GM06990 (cell line): ENCODE results near the gene ARMC10.
"Not testable (repeated sequence)": the region's sequence is repeated elsewhere in the genome, so short reads cannot be mapped to it uniquely, and the experiment has no call there.

Experiments used
- DNase-seq: peaks from one replicate; pipeline ENCODE4 v3.0.0-alpha.2; 2011; ENCODE audit not compliant: insufficient read length; ENCODE audit errors: extremely low read depth
- H3K27me3 ChIP-seq: replicated peaks from 2 replicates; pipeline ENCODE4 v1.6.0; 2011; ENCODE audit warnings: low read length; ENCODE audit not compliant: control insufficient read depth, insufficient read depth
- H3K36me3 ChIP-seq: 2 replicates; pipeline ENCODE4 v1.5.1; 2011; ENCODE audit warnings: low read length; ENCODE audit not compliant: control insufficient read depth, insufficient read depth
- H3K4me3 ChIP-seq: replicated peaks from 2 replicates; pipeline ENCODE4 v1.5.1; 2011; ENCODE audit warnings: low read depth, mild to moderate bottlenecking, control low read depth, low read length
- TF ChIP-seq, protein P1 (sequence below): IDR thresholded peaks from 2 replicates; pipeline ENCODE4 v1.5.1; 2011; ENCODE audit warnings: low read length, control low read depth, mild to moderate bottlenecking, inconsistent platforms; ENCODE audit not compliant: insufficient read depth, poor library complexity, severe bottlenecking

The ARMC10 gene

DNA sequence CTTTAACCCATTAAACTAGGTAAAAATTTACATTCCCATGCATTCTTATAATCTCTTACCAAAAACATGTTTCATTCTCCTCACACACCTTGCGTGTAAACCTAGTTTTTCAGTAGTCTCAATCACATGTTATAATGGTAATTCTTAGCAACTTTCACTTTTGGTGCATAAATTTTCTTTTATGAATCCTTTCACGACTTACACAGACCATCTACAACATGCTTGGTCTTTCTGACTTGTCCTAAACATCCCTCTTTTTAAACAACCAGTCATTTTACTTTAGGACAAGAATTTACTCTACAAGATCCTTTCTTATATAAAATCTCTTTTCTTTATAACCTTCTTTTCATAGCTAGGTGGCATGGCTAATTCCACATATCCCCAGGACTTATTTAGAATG lies 26.1 kb upstream of the ARMC10 start:
- no peak for DNase-seq

DNA sequence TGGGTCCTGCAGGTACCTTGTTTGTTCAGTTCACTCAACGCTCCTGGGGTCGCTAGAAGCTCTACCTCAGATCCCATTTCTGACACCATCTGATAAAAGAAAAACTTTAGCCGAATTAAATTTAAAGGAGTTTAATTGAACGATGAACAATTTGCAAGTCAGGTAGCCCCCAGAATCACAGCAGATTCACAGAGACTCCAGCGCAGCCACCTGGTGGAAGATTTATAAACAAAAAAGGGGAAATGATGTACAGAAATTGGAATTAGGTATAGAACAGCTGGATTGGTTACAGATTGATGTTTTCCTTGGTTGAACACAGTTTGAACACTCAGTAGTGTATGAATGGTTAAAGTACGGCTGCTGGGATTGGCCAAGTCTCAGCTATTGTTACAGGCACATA lies 23.4 kb upstream of the ARMC10 start:
- DNase-seq: no peak
- Histone ChIP-seq H3K4me3 (no peak overlapping the region), H3K36me3 (no peaks in the 10 kb centered on the region), H3K27me3 (no peaks in the 10 kb centered on the region)
- TF ChIP-seq, protein P1, sequence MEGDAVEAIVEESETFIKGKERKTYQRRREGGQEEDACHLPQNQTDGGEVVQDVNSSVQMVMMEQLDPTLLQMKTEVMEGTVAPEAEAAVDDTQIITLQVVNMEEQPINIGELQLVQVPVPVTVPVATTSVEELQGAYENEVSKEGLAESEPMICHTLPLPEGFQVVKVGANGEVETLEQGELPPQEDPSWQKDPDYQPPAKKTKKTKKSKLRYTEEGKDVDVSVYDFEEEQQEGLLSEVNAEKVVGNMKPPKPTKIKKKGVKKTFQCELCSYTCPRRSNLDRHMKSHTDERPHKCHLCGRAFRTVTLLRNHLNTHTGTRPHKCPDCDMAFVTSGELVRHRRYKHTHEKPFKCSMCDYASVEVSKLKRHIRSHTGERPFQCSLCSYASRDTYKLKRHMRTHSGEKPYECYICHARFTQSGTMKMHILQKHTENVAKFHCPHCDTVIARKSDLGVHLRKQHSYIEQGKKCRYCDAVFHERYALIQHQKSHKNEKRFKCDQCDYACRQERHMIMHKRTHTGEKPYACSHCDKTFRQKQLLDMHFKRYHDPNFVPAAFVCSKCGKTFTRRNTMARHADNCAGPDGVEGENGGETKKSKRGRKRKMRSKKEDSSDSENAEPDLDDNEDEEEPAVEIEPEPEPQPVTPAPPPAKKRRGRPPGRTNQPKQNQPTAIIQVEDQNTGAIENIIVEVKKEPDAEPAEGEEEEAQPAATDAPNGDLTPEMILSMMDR: no peak

More for the DNA sequence above, 26.1 kb upstream of the ARMC10 start:
- Histone ChIP-seq H3K4me3 (no peak overlapping the region), H3K27me3 (no peaks in the 10 kb centered on the region), H3K36me3 (no peaks in the 10 kb centered on the region)
- TF ChIP-seq, protein P1: no peak

DNA sequence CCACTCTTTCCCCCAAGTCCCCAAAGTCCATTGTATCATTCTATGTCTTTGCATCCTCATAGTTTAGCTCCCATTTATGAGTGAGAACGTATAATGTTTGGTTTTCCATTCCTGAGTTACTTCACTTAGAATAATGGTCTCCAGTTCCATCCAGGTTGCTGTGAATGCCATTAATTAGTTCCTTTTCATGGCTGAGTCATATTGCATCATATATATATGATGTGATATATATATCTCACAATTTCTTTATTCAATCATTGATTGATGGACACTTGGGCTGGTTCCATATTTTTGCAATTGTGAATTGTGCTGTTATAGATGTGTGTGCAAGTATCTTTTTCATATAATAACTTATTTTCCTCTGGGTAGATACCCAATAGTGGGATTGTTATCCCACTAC lies 18.9 kb upstream of the ARMC10 start:
- DNase-seq, H3K36me3 ChIP-seq, H3K27me3 ChIP-seq, H3K4me3 ChIP-seq: not testable (repeated sequence)

DNA sequence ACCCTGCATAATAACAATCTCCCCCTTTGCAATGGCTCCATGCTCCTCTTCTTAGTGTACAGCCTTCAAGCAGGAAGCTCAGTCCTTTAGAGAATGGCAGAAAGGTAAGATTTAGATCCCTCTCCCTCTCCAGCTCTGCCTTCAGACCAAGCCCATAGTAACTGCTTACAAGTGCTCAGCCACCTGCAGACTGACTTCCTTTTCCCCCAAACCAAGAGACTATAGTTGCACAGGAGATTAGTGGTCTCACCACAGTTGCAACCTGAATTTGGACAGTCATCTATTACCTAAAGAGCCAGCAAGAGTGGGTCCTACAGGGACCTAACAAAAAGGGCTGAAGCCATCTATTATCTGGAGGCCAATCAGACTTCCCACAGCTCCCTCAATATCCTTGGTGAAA lies 16.8 kb upstream of the ARMC10 start:
- no peak for DNase-seq
- Histone ChIP-seq H3K4me3 (no peak overlapping the region), H3K36me3 (no peaks in the 10 kb centered on the region), H3K27me3 (no peaks in the 10 kb centered on the region)
- TF ChIP-seq, protein P1: no peak

DNA sequence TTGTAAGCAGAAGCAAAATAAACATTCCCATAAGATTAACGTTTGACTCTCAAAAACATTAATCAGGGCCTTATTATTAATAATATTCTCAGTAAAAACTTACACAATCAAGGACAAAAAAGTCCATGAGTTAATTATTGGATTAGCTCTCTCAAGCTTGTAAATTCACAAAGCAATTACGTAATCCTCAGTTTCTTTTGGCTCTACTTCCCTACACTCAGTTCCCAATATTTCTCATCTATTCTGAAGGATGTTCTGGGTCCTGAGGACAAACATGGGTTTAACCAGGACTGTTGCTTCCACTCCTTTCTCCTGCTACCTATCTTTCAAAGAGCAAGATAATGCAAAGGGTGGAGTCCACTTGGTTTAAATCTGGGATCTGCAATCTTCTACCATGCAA lies 15.5 kb upstream of the ARMC10 start:
- TF ChIP-seq, protein P1: no peak
- DNase-seq: no peak
- Histone ChIP-seq H3K4me3 (no peak overlapping the region), H3K27me3 (no peaks in the 10 kb centered on the region), H3K36me3 (no peaks in the 10 kb centered on the region)

DNA sequence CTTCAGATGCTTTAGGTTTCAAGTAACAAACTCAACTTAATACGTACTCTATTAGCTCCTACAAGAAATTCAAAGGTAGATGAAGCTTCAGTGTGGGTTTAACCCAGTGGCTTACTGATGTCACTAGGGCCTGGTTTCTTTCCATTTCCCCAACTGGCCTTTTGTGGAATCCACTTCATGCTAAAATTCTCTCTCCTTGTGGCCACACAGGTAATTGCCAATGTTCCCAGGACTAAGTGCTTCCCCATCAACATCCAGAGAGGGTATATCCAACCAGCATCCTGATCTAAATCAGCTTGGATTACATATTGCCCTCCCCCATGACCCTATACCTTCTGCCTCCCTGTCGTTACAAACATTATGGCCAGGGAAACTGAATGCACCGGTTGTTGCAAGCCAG lies 11.0 kb upstream of the ARMC10 start:
- H3K4me3 ChIP-seq: no peak overlapping the region
- no peak for DNase-seq
- H3K27me3 ChIP-seq: no peaks in the 10 kb centered on the region
- H3K36me3 ChIP-seq: no peaks in the 10 kb centered on the region
- TF ChIP-seq, protein P1: no peak
